Measurements from ENCODE around the gene REXO4. TPM values are rescaled to one million over a fixed set of nuclear protein-coding genes. Genes with fewer than 3 reads are reported as not detected.

REXO4 gene
- total RNA-seq, 1 donor from 2014 or later, result 12.3 TPM

Other genes with a start within 250 kb of the REXO4 start
- gene OBP2B, start 208.8 kb downstream of the REXO4 start, total RNA-seq, result not detected
- gene ABO, start 142.8 kb downstream of the REXO4 start, total RNA-seq, result 0.03 TPM
- gene SURF6, start 81.8 kb downstream of the REXO4 start, total RNA-seq, result 9.7 TPM
- gene MED22, start 69.9 kb downstream of the REXO4 start, total RNA-seq, result 10.3 TPM
- gene RPL7A, start 69.8 kb downstream of the REXO4 start, total RNA-seq, result 609 TPM
- 59.9 TPM for gene SURF1, start 61.5 kb downstream of the REXO4 start, total RNA-seq
- gene SURF2, start 61.5 kb downstream of the REXO4 start, total RNA-seq, result 9.0 TPM
- gene SURF4, start 42.0 kb downstream of the REXO4 start, total RNA-seq, result 225 TPM
- gene STKLD1, start 41.6 kb downstream of the REXO4 start, total RNA-seq, result 0.83 TPM
- gene ADAMTS13, start 4.4 kb upstream of the REXO4 start, total RNA-seq, result 21.4 TPM
- 30.0 TPM for gene CACFD1, start 42.0 kb upstream of the REXO4 start, total RNA-seq
- gene SLC2A6, start 61.1 kb upstream of the REXO4 start, total RNA-seq, result 1.3 TPM
- not detected for gene MYMK, start 106.9 kb upstream of the REXO4 start, total RNA-seq
- gene ADAMTSL2, start 116.7 kb upstream of the REXO4 start, total RNA-seq, result 18.0 TPM
- 2.8 TPM for gene FAM163B, start 191.4 kb upstream of the REXO4 start, total RNA-seq
- 16.7 TPM for gene DBH, start 218.4 kb upstream of the REXO4 start, total RNA-seq